Measurements from ENCODE around the gene FBXO42. TPM values are rescaled to one million over a fixed set of nuclear protein-coding genes. Genes with fewer than 3 reads are reported as not detected.
"Not testable (repeated sequence)": the region's sequence is repeated elsewhere in the genome, so short reads cannot be mapped to it uniquely, and the experiment has no call there.

The FBXO42 gene
- total RNA-seq, 1 experiment from 2014 or later: 11.3 TPM

GRCh38 chr1:16258591-16259135 is 93.6 kb downstream of the FBXO42 start:
- H3K27me3 ChIP-seq (replicated peaks; ENCODE audit: control insufficient read depth, insufficient read depth, low read length): no peaks in the 10 kb centered on the region
- H3K4me1 ChIP-seq: 0 out of 2 replicates have a peak, but pooled peaks cover 4% of the 10 kb centered on the region
- BruUV-seq (replicated peaks): no TSS peak
- ChIA-PET CTCF (no interaction called here), POLR2A (no interaction called here)
- intact Hi-C loops (cut with micrococcal nuclease; ENCODE audit: unreplicated experiment): no loop called here
- Mint-ChIP-seq H3K9me3 (ENCODE audit: unreplicated experiment) (no peaks in the 10 kb centered on the region), H3K27me3 (ENCODE audit: insufficient read depth, unreplicated experiment) (no peaks in the 10 kb centered on the region), H3K27ac (ENCODE audit: unreplicated experiment) (no peak overlapping the region), H3K4me1 (ENCODE audit: low read depth, unreplicated experiment) (no peaks in the 10 kb centered on the region), H3K36me3 (ENCODE audit: insufficient read depth, unreplicated experiment) (peaks cover 11% of the 10 kb centered on the region), H3K4me3 (ENCODE audit: unreplicated experiment) (no peak overlapping the region)
- no peak overlapping the region for H3K4me3 ChIP-seq (ENCODE audit: low read depth, low read length)
- no peaks in the 10 kb centered on the region for H3K9me3 ChIP-seq
- TF ChIP-seq CTCF (IDR thresholded peaks at IDR 0.05; ENCODE audit: insufficient read depth in 1 of 2, low read depth in 1 of 2, low read length in 1 of 2, severe bottlenecking in 1 of 2, unreplicated experiment in 1 of 2): no peak
- H3K36me3 ChIP-seq (ENCODE audit: control insufficient read depth, insufficient read depth, low read length): peaks cover 2% of the 10 kb centered on the region; the same call in 1 of the 2 replicates
- DNase-seq: no peak

- no peak overlapping the region for H3K4me3 Mint-ChIP-seq (ENCODE audit: unreplicated experiment)
- Histone ChIP-seq H3K36me3 (ENCODE audit: control insufficient read depth, insufficient read depth, low read length) (peaks cover 2% of the 10 kb centered on the region; the same call in 1 of the 2 replicates), H3K4me1 (0 out of 2 replicates have a peak, but pooled peaks cover 4% of the 10 kb centered on the region), H3K4me3 (ENCODE audit: low read depth, low read length) (no peak overlapping the region), H3K9me3 (no peaks in the 10 kb centered on the region), H3K27me3 (replicated peaks; ENCODE audit: control insufficient read depth, insufficient read depth, low read length) (no peaks in the 10 kb centered on the region)
- H3K27me3 Mint-ChIP-seq (ENCODE audit: insufficient read depth, unreplicated experiment): no peaks in the 10 kb centered on the region
- no peak overlapping the region for H3K27ac Mint-ChIP-seq (ENCODE audit: unreplicated experiment)
- ChIA-PET CTCF (no interaction called here), POLR2A (no interaction called here)
- H3K4me1 Mint-ChIP-seq (ENCODE audit: low read depth, unreplicated experiment): no peaks in the 10 kb centered on the region
- H3K9me3 Mint-ChIP-seq (ENCODE audit: unreplicated experiment): no peaks in the 10 kb centered on the region
- no peak for DNase-seq
- intact Hi-C loops (cut with micrococcal nuclease; ENCODE audit: unreplicated experiment): no loop called here
- peaks cover 11% of the 10 kb centered on the region for H3K36me3 Mint-ChIP-seq (ENCODE audit: insufficient read depth, unreplicated experiment)
- no peak for TF ChIP-seq CTCF (IDR thresholded peaks at IDR 0.05; ENCODE audit: insufficient read depth in 1 of 2, low read depth in 1 of 2, low read length in 1 of 2, severe bottlenecking in 1 of 2, unreplicated experiment in 1 of 2)
- BruUV-seq (replicated peaks): no TSS peak
Observed at GRCh38 chr1:16257968-16258367, 94.3 kb downstream of the FBXO42 start.

GRCh38 chr1:16257556-16257955 is 94.7 kb downstream of the FBXO42 start:
- H3K27me3 ChIP-seq (replicated peaks; ENCODE audit: control insufficient read depth, insufficient read depth, low read length); H3K4me1 ChIP-seq; H3K36me3 ChIP-seq (ENCODE audit: control insufficient read depth, insufficient read depth, low read length); H3K4me3 Mint-ChIP-seq (ENCODE audit: unreplicated experiment); H3K27me3 Mint-ChIP-seq (ENCODE audit: insufficient read depth, unreplicated experiment); POLR2A ChIA-PET; CTCF ChIA-PET; DNase-seq; intact Hi-C loops (cut with micrococcal nuclease; ENCODE audit: unreplicated experiment); BruUV-seq (replicated peaks); H3K27ac Mint-ChIP-seq (ENCODE audit: unreplicated experiment); H3K9me3 ChIP-seq; H3K4me1 Mint-ChIP-seq (ENCODE audit: low read depth, unreplicated experiment); H3K9me3 Mint-ChIP-seq (ENCODE audit: unreplicated experiment); H3K4me3 ChIP-seq (ENCODE audit: low read depth, low read length): not testable (repeated sequence)
- peaks cover 11% of the 10 kb centered on the region for H3K36me3 Mint-ChIP-seq (ENCODE audit: insufficient read depth, unreplicated experiment)

Data from Caco-2 (cell line).